ENCODE results near the gene DNAAF8.

- TF ChIP-seq TAF1 (IDR thresholded peaks at IDR 0.05; ENCODE audit: borderline replicate concordance, insufficient read depth, low read length): no peak
- TF ChIP-seq SIN3A (IDR thresholded peaks at IDR 0.05; ENCODE audit: borderline replicate concordance, insufficient read depth, low read length): no peak
- no peak for TF ChIP-seq POLR2AphosphoS5 (IDR thresholded peaks at IDR 0.05; ENCODE audit: low read depth, low read length)
- TF ChIP-seq, protein P1, sequence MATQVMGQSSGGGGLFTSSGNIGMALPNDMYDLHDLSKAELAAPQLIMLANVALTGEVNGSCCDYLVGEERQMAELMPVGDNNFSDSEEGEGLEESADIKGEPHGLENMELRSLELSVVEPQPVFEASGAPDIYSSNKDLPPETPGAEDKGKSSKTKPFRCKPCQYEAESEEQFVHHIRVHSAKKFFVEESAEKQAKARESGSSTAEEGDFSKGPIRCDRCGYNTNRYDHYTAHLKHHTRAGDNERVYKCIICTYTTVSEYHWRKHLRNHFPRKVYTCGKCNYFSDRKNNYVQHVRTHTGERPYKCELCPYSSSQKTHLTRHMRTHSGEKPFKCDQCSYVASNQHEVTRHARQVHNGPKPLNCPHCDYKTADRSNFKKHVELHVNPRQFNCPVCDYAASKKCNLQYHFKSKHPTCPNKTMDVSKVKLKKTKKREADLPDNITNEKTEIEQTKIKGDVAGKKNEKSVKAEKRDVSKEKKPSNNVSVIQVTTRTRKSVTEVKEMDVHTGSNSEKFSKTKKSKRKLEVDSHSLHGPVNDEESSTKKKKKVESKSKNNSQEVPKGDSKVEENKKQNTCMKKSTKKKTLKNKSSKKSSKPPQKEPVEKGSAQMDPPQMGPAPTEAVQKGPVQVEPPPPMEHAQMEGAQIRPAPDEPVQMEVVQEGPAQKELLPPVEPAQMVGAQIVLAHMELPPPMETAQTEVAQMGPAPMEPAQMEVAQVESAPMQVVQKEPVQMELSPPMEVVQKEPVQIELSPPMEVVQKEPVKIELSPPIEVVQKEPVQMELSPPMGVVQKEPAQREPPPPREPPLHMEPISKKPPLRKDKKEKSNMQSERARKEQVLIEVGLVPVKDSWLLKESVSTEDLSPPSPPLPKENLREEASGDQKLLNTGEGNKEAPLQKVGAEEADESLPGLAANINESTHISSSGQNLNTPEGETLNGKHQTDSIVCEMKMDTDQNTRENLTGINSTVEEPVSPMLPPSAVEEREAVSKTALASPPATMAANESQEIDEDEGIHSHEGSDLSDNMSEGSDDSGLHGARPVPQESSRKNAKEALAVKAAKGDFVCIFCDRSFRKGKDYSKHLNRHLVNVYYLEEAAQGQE (IDR thresholded peaks at IDR 0.05; ENCODE audit: insufficient read depth in 1 of 2, low read depth in 2 of 2, low read length in 2 of 2): no peak
These were observed 3.2 kb downstream of the DNAAF8 start for GRCh38 chr16:4737545-4737944.
